HepG2 (cell line): Measurements from ENCODE around the gene EHBP1. TPM values are rescaled to one million over a fixed set of nuclear protein-coding genes. Genes with fewer than 3 reads are reported as not detected.

Experiments used
- ATAC-seq: fragments of 200-7000 bp; cut with Tn5 transposase; 3 replicates; pipeline ENCODE4 v1.9.1; 2020; ENCODE audit warnings: mild to moderate bottlenecking, moderate library complexity
- BruUV-seq: library from RNA; stranded (reverse); fragments of 400-500 nt; replicated peaks from 2 replicates; lab custom pipeline; 2021; lab: Mats Ljungman, UMichigan
- CTCF ChIA-PET: fragments of 300-600 bp; formaldehyde crosslinking; extraction: SDS; loops from one replicate; lab custom pipeline; 2021; ENCODE audit warnings: low total read pairs, inconsistent platforms, low intra/inter-chr PET ratio; lab: Yijun Ruan, JAX
- POLR2A ChIA-PET: fragments of 350-600 bp; sonication (Branson Sonifier 250); formaldehyde crosslinking; loops from one replicate; lab custom pipeline; 2020; ENCODE audit warnings: antibody characterized with exemption, inconsistent platforms; lab: Yijun Ruan, JAX
- DNase-seq: peaks from one replicate; pipeline ENCODE4 v3.0.0-alpha.2; 2015; ENCODE audit warnings: low spot score
- FAIRE-seq: peaks from 3 replicates; lab custom pipeline; 2011; peaks lifted over from hg19 to GRCh38; lab: Jason Lieb, UNC
- H2AFZ ChIP-seq: one replicate; pipeline ENCODE4 v1.6.1; 2011; ENCODE audit warnings: low read length, inconsistent platforms
- H3K27ac ChIP-seq: fragments of 300-600 bp; 3 replicates; pipeline ENCODE4 v1.8.0; 2011; ENCODE audit warnings: mixed run types, mild to moderate bottlenecking, mixed read lengths, low read length, inconsistent platforms; ENCODE audit not compliant: insufficient read depth; ENCODE audit errors: extremely low read length
- H3K27me3 ChIP-seq, 2 experiments: fragments of 200-600 bp in 1 of 2; 2 replicates in 1 of 2; 3 replicates in 1 of 2; pipeline versions ENCODE4 v1.6.0 to v1.8.0; 2011; ENCODE audit warnings: low read length in 2 of 2, mild to moderate bottlenecking in 2 of 2, moderate library complexity in 2 of 2, inconsistent platforms in 1 of 2; ENCODE audit not compliant: insufficient read depth in 2 of 2, control insufficient read depth in 1 of 2
- H3K36me3 ChIP-seq, 2 experiments: fragments of 200-600 bp in 1 of 2; replicated peaks in 1 of 2; 2 replicates in 1 of 2; 3 replicates in 1 of 2; pipeline versions ENCODE4 v1.5.1 to v1.8.0; 2011; ENCODE audit warnings: low read length in 2 of 2, inconsistent platforms in 1 of 2; ENCODE audit not compliant: insufficient read depth in 2 of 2, control insufficient read depth in 1 of 2
- H3K4me1 ChIP-seq: 2 replicates; pipeline ENCODE4 v1.5.1; 2012; ENCODE audit warnings: low read length, inconsistent platforms; ENCODE audit not compliant: insufficient read depth
- H3K4me2 ChIP-seq: 2 replicates; pipeline ENCODE4 v1.6.0; 2011; ENCODE audit warnings: low read depth, low read length, inconsistent platforms
- H3K4me3 ChIP-seq, 3 experiments: fragments of 200-600 bp in 1 of 3; sonication (generic), shearing (Covaris generic) in 1 of 3; replicated peaks in 1 of 3; 2 replicates each; pipeline ENCODE4 v1.5.1; 2011 to 2016; ENCODE audit warnings: low read length in 3 of 3, inconsistent platforms in 2 of 3, low read depth in 2 of 3, mild to moderate bottlenecking in 2 of 3, control low read depth in 1 of 3, mixed read lengths in 1 of 3; ENCODE audit not compliant: insufficient read depth in 1 of 3
- H3K79me2 ChIP-seq: one replicate; pipeline ENCODE4 v1.6.1; 2011; ENCODE audit warnings: low read length, inconsistent platforms; ENCODE audit not compliant: insufficient read depth
- H3K9ac ChIP-seq: 2 replicates; pipeline ENCODE4 v1.6.0; 2011; ENCODE audit warnings: mild to moderate bottlenecking, low read depth, low read length, inconsistent platforms; ENCODE audit not compliant: insufficient read depth
- H3K9me3 ChIP-seq: 2 replicates; pipeline ENCODE4 v1.5.1; 2012; ENCODE audit warnings: mild to moderate bottlenecking, low read length
- H4K20me1 ChIP-seq: 2 replicates; pipeline ENCODE4 v1.6.0; 2011; ENCODE audit warnings: inconsistent platforms, mild to moderate bottlenecking, low read length, moderate library complexity; ENCODE audit not compliant: insufficient read depth
- DNMT3B ChIP-seq: conservative IDR thresholded peaks from 2 replicates; pipeline ENCODE4 v1.6.1; 2016; ENCODE audit warnings: missing biosample characterization, control low read depth
- FIP1L1 ChIP-seq: fragments of 200-400 bp; formaldehyde crosslinking; IDR thresholded peaks from 2 replicates; pipeline ENCODE4 v1.6.1; 2018; ENCODE audit warnings: low read depth, mild to moderate bottlenecking, low read length, moderate library complexity, borderline replicate concordance; ENCODE audit not compliant: insufficient read depth
- GMEB2 ChIP-seq: IDR thresholded peaks from 2 replicates; pipeline ENCODE4 v1.6.1; 2016; ENCODE audit warnings: missing biosample characterization, missing genetic modification reagents, low read depth
- SMAD3 ChIP-seq: sonication (generic); formaldehyde crosslinking; IDR thresholded peaks from 2 replicates; pipeline ENCODE4 v1.4.0; 2020; ENCODE audit warnings: missing genetic modification reagents
- TOE1 ChIP-seq: sonication (generic); formaldehyde crosslinking; IDR thresholded peaks from 2 replicates; pipeline ENCODE4 v1.4.0; 2020; ENCODE audit warnings: mild to moderate bottlenecking, missing genetic modification reagents
- TSC22D2 ChIP-seq: sonication (generic); formaldehyde crosslinking; IDR thresholded peaks from 2 replicates; pipeline ENCODE4 v1.5.1; 2020; ENCODE audit warnings: missing genetic modification reagents, mild to moderate bottlenecking, borderline replicate concordance
- ZBTB7B ChIP-seq: sonication (generic); formaldehyde crosslinking; IDR thresholded peaks from 2 replicates; pipeline ENCODE4 v1.4.0; 2020; ENCODE audit warnings: missing genetic modification reagents
- ZFP1 ChIP-seq: IDR thresholded peaks from 2 replicates; pipeline ENCODE4 v1.6.1; 2016
- ZFP91 ChIP-seq: sonication (generic); formaldehyde crosslinking; IDR thresholded peaks from 2 replicates; pipeline ENCODE4 v1.9.0; 2022; ENCODE audit warnings: missing genetic modification reagents, mild to moderate bottlenecking, borderline replicate concordance
- ZIK1 ChIP-seq: sonication (generic); formaldehyde crosslinking; IDR thresholded peaks from 2 replicates; pipeline ENCODE4 v1.5.0; 2020; ENCODE audit warnings: mild to moderate bottlenecking, low read depth, missing genetic modification reagents, borderline replicate concordance
- ZNF331 ChIP-seq: sonication (generic); formaldehyde crosslinking; IDR thresholded peaks from 2 replicates; pipeline ENCODE4 v1.4.0; 2020; ENCODE audit warnings: missing genetic modification reagents
- ZNF350 ChIP-seq: sonication (generic); formaldehyde crosslinking; IDR thresholded peaks from 2 replicates; pipeline ENCODE4 v1.4.0; 2020; ENCODE audit warnings: mild to moderate bottlenecking, low read depth, missing genetic modification reagents, borderline replicate concordance
- ZNF83 ChIP-seq: sonication (generic); formaldehyde crosslinking; IDR thresholded peaks from 2 replicates; pipeline ENCODE4 v1.4.0; 2020; ENCODE audit warnings: missing genetic modification reagents, mild to moderate bottlenecking, borderline replicate concordance
- WGBS: methylation state at CpG from one replicate; pipeline ENCODE4 v1.1.6; 2017; ENCODE audit warnings: low lambda C conversion rate; 5-methylcytosine and 5-hydroxymethylcytosine counted together
- in situ Hi-C: cut with HindIII; loops from 2 replicates; pipeline ENCODE4 v1.10.0; 2017; ENCODE audit warnings: low pct_unique_long_range_greater_than_20kb; ENCODE audit not compliant: extremely low pct_ligation_motif_present
- intact Hi-C: fragments of 100-400 bp; cut with micrococcal nuclease; formaldehyde crosslinking; loops from one replicate; pipeline ENCODE4 v1.10.0; 2022; ENCODE audit not compliant: unreplicated experiment
- polyA plus RNA-seq, 8 experiments: library from polyadenylated mRNA; depleted of rRNA in 3 of 8; stranded (reverse) in 7 of 8; unstranded in 1 of 8; fragments of >200 nt; fragmentation: Illumina TruSeq in 4 of 8; extraction: Trizol in 4 of 8; gene quantifications; 2 replicates each; pipeline versions ENCODE4 v1.2.1 to v1.2.3, GENCODE V29; 2011 to 2016; ENCODE audit warnings: low read depth in 4 of 8, missing spikeins in 1 of 8, mixed read lengths in 1 of 8; ENCODE audit not compliant: insufficient read depth in 1 of 8
- total RNA-seq, 5 experiments: library from RNA; depleted of rRNA; stranded (reverse); fragments of >200 nt; fragmentation: Illumina TruSeq; extraction: Trizol; gene quantifications; 2 replicates each; pipeline ENCODE4 v1.2.3, GENCODE V29; 2016; ENCODE audit warnings: low read depth in 1 of 5
- TF ChIP-seq, protein P1 (sequence below): sonication (generic); formaldehyde crosslinking; IDR thresholded peaks from 2 replicates; pipeline ENCODE4 v1.5.0; 2020; ENCODE audit warnings: missing genetic modification reagents
- TF ChIP-seq, protein P2 (sequence below): sonication (generic); formaldehyde crosslinking; IDR thresholded peaks from 2 replicates; pipeline ENCODE4 v1.8.1; 2023; ENCODE audit warnings: missing genetic modification reagents, mild to moderate bottlenecking, borderline replicate concordance
- TF ChIP-seq, protein P3 (sequence below): sonication (generic); formaldehyde crosslinking; IDR thresholded peaks from 2 replicates; pipeline ENCODE4 v1.4.0; 2020; ENCODE audit warnings: missing genetic modification reagents; ENCODE audit errors: not compliant biosample characterization
- TF ChIP-seq, protein P4 (sequence below): sonication (generic); formaldehyde crosslinking; IDR thresholded peaks from 2 replicates; pipeline ENCODE4 v1.8.1; 2023; ENCODE audit warnings: mild to moderate bottlenecking, missing genetic modification reagents

Gene EHBP1
- total and polyA plus RNA-seq, 2 of the 13 experiments (the other 11 are each of a cell fraction or from before 2014, with no cell fraction given): 93.5 to 146 TPM

DNA sequence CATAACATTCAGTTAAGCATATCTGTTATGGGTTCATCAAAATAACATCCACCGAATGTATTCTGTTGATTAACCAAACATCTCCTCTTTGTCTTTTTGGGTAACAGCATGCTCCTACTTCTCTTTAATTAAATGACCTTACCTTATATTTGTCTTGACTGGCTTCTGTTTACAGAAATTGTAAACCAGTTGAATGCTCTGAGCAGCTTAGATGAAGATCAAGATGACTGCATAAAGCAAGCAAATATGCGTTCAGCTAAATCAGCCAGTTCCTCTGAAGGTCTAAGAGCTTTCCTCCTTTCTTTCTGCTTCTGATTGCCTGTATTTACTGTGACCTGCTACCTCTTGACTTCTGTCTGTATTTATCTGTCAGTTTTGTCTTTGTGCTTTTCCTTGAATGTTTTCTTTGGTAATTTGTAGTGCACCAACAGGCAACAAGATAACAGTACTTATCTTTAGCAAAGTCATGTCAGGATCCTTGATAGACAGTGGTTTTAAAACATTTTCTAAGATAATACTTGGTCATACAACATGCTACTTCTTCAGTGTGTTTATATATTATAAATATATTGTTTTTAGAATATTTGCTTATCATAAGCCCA, 152.8 kb downstream of the EHBP1 start (continued):
- TF ChIP-seq, protein P1, sequence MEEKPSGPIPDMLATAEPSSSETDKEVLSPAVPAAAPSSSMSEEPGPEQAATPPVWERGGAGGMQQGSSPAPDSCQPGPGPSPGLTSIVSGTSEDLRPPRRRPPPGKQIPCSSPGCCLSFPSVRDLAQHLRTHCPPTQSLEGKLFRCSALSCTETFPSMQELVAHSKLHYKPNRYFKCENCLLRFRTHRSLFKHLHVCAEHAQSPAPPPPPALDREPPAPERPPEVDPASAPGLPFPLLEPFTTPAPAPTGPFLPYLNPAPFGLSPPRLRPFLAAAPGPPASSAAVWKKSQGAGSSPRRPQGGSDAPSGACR (CRISPR knock-in tag): no peak
- no peak for TF ChIP-seq ZNF350 (CRISPR knock-in tag)
- no peak for TF ChIP-seq TSC22D2 (CRISPR knock-in tag)
- TF ChIP-seq, protein P2, sequence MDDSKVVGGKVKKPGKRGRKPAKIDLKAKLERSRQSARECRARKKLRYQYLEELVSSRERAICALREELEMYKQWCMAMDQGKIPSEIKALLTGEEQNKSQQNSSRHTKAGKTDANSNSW (CRISPR knock-in tag): no peak
- TF ChIP-seq, protein P3, sequence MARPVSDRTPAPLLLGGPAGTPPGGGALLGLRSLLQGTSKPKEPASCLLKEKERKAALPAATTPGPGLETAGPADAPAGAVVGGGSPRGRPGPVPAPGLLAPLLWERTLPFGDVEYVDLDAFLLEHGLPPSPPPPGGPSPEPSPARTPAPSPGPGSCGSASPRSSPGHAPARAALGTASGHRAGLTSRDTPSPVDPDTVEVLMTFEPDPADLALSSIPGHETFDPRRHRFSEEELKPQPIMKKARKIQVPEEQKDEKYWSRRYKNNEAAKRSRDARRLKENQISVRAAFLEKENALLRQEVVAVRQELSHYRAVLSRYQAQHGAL (CRISPR knock-in tag): no peak
- TF ChIP-seq ZIK1 (CRISPR knock-in tag): no peak
- TF ChIP-seq GMEB2: no peak
- TF ChIP-seq ZNF331 (CRISPR knock-in tag): no peak

- DNase-seq: no peak
- H3K4me1 ChIP-seq: peaks cover 13% of the 10 kb centered on the region
- BruUV-seq: no TSS peak
- H2AFZ ChIP-seq: no peak overlapping the region
- H3K4me3 ChIP-seq: no peak overlapping the region
- peaks cover 19 to 84% of the 10 kb centered on the region in 2 experiments for H3K36me3 ChIP-seq
- no peak overlapping the region for H3K4me2 ChIP-seq
- FAIRE-seq: no peak
- ATAC-seq: no peak
- in situ Hi-C loops (no loop called here), intact Hi-C loops (no loop called here)
- H3K27me3 ChIP-seq: no peaks in the 10 kb centered on the region
- CTCF ChIA-PET: no interaction called here
- no peaks in the 10 kb centered on the region for H3K79me2 ChIP-seq
- WGBS: 96% methylated on average over 3 of the region's 3 CpGs
- no peak overlapping the region for H3K27ac ChIP-seq
- H3K9me3 ChIP-seq: peaks cover 15% of the 10 kb centered on the region
- no peak overlapping the region for H3K9ac ChIP-seq
- no peaks in the 10 kb centered on the region for H4K20me1 ChIP-seq
- POLR2A ChIA-PET: no interaction called here
- TF ChIP-seq DNMT3B (no peak), ZBTB7B (no peak), ZFP91 (CRISPR knock-in tag) (no peak), ZFP1 (no peak), FIP1L1 (no peak), SMAD3 (CRISPR knock-in tag) (no peak), ZNF83 (CRISPR knock-in tag) (no peak), TOE1 (CRISPR knock-in tag) (no peak)
- TF ChIP-seq, protein P4, sequence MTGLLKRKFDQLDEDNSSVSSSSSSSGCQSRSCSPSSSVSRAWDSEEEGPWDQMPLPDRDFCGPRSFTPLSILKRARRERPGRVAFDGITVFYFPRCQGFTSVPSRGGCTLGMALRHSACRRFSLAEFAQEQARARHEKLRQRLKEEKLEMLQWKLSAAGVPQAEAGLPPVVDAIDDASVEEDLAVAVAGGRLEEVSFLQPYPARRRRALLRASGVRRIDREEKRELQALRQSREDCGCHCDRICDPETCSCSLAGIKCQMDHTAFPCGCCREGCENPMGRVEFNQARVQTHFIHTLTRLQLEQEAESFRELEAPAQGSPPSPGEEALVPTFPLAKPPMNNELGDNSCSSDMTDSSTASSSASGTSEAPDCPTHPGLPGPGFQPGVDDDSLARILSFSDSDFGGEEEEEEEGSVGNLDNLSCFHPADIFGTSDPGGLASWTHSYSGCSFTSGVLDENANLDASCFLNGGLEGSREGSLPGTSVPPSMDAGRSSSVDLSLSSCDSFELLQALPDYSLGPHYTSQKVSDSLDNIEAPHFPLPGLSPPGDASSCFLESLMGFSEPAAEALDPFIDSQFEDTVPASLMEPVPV: no peak
These were observed 163.4 kb downstream of the EHBP1 start for GRCh38 chr2:62868947-62869346.
